ENCODE results near the gene PPP1R17. TPM values are rescaled to one million over a fixed set of nuclear protein-coding genes. Genes with fewer than 3 reads are reported as not detected.

PPP1R17 gene
- total RNA-seq, 4 donors from 2014 or later = not detected

GRCh38 chr7:31669461-31669860 lies 17.6 kb upstream of the PPP1R17 start:
- no peaks in the 10 kb centered on the region for H3K9me3 ChIP-seq
- no peak for DNase-seq
- H3K36me3 ChIP-seq = no peaks in the 10 kb centered on the region
- H3K27ac ChIP-seq = no peak overlapping the region
- TF ChIP-seq CTCF (IDR thresholded peaks at IDR 0.05) (no peak), POLR2A (IDR thresholded peaks at IDR 0.05) (no peak)
- H3K27me3 ChIP-seq = no peaks in the 10 kb centered on the region
- no peak overlapping the region for H3K4me3 ChIP-seq
- H3K4me1 ChIP-seq = no peaks in the 10 kb centered on the region

- no peak overlapping the region for H3K27ac ChIP-seq
- no peaks in the 10 kb centered on the region for H3K36me3 ChIP-seq
- no peak overlapping the region for H3K4me3 ChIP-seq
- no peaks in the 10 kb centered on the region for H3K4me1 ChIP-seq
- H3K27me3 ChIP-seq = no peaks in the 10 kb centered on the region
- no peak for DNase-seq
- TF ChIP-seq CTCF (IDR thresholded peaks at IDR 0.05) (no peak), POLR2A (IDR thresholded peaks at IDR 0.05) (no peak)
- no peaks in the 10 kb centered on the region for H3K9me3 ChIP-seq
Observed at GRCh38 chr7:31679574-31680305, 7.3 kb upstream of the PPP1R17 start.

GRCh38 chr7:31683445-31684225 lies 3.4 kb upstream of the PPP1R17 start:
- H3K27me3 ChIP-seq = no peaks in the 10 kb centered on the region
- TF ChIP-seq POLR2A (IDR thresholded peaks at IDR 0.05) (no peak), CTCF (IDR thresholded peaks at IDR 0.05) (no peak)
- no peaks in the 10 kb centered on the region for H3K9me3 ChIP-seq
- DNase-seq = no peak
- no peak overlapping the region for H3K4me3 ChIP-seq
- no peaks in the 10 kb centered on the region for H3K36me3 ChIP-seq
- H3K4me1 ChIP-seq = no peaks in the 10 kb centered on the region
- no peak overlapping the region for H3K27ac ChIP-seq

- H3K9me3 ChIP-seq = no peaks in the 10 kb centered on the region
- TF ChIP-seq CTCF (IDR thresholded peaks at IDR 0.05) (no peak), POLR2A (IDR thresholded peaks at IDR 0.05) (no peak)
- DNase-seq = peak in 2 of 3 donors; percentile 44 to 46
- H3K36me3 ChIP-seq = no peaks in the 10 kb centered on the region
- no peak overlapping the region for H3K27ac ChIP-seq
- no peak overlapping the region for H3K4me3 ChIP-seq
- H3K27me3 ChIP-seq = no peaks in the 10 kb centered on the region
- H3K4me1 ChIP-seq = no peaks in the 10 kb centered on the region
Observed at GRCh38 chr7:31688372-31688771, 1.4 kb downstream of the PPP1R17 start.

- TF ChIP-seq POLR2A (IDR thresholded peaks at IDR 0.05) = no peak
- no peak for TF ChIP-seq CTCF (IDR thresholded peaks at IDR 0.05)
- H3K27ac ChIP-seq = no peak overlapping the region
- no peaks in the 10 kb centered on the region for H3K36me3 ChIP-seq
- no peak overlapping the region for H3K4me3 ChIP-seq
- H3K27me3 ChIP-seq = no peaks in the 10 kb centered on the region
- no peaks in the 10 kb centered on the region for H3K9me3 ChIP-seq
- DNase-seq = no peak
- H3K4me1 ChIP-seq = no peaks in the 10 kb centered on the region
Observed at GRCh38 chr7:31688996-31689395, 2.0 kb downstream of the PPP1R17 start.

Data from Peyer's patch (tissue), 4 donors.